ENCODE data around the gene MDM1.

The MDM1 gene

DNA sequence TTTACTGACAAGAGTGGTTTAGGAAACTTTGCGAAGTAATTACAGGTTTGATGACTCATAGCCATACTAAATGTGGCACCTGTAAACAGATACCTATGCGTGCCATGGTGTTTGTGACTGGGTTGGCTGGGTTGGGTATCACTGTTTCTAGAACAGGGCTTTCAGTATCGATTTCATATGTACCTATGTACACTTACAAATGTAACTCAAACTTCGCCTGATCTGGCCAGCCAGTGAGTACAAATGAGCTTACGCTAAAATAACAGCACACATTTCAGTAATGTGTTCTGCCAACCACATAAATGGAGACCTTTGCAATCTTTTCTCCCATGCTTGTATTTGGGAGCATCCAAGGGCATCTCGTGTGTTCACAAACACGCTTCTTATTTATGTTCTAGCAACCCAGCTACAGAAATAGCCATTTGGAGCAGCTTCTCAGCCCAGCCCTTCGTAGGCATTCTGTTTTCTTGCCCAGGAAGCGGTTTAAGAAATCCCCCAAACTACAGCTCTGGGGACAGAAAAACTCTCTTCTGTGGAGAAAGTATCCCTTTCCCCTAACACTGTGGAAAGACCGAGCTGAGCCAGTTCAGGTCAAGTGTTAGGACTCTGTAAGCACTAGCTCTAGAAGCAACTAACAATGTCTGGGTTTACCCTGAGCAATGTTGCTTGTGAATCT is 42.3 kb upstream of the MDM1 start:
- H3K4me3 ChIP-seq (ENCODE audit: low read depth, low read length), result no peak overlapping the region
- TF ChIP-seq, protein P1, sequence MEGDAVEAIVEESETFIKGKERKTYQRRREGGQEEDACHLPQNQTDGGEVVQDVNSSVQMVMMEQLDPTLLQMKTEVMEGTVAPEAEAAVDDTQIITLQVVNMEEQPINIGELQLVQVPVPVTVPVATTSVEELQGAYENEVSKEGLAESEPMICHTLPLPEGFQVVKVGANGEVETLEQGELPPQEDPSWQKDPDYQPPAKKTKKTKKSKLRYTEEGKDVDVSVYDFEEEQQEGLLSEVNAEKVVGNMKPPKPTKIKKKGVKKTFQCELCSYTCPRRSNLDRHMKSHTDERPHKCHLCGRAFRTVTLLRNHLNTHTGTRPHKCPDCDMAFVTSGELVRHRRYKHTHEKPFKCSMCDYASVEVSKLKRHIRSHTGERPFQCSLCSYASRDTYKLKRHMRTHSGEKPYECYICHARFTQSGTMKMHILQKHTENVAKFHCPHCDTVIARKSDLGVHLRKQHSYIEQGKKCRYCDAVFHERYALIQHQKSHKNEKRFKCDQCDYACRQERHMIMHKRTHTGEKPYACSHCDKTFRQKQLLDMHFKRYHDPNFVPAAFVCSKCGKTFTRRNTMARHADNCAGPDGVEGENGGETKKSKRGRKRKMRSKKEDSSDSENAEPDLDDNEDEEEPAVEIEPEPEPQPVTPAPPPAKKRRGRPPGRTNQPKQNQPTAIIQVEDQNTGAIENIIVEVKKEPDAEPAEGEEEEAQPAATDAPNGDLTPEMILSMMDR (IDR thresholded peaks at IDR 0.05; ENCODE audit: low read depth, low read length), result no peak

DNA sequence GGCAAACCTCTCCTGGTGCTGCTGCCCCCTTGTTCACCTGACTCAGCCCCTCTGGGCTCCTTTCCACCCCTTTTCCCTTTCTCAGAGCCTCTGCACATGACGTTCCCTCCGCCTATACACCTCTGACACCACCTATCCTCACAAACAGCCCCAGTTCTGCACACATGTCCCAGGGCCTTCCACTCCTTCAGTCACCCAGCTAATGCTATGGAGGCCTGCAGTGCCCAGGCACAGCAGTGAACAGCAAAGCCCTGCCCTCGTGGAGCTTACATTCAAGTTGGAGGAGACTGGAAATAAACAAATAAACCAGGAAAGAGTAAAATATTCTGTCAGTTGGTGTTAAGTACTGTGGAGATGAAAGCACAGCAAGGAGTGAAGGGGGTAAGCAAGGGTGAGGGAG is 38.5 kb upstream of the MDM1 start:
- TF ChIP-seq, protein P1 (IDR thresholded peaks at IDR 0.05; ENCODE audit: low read depth, low read length), result no peak
- no peak overlapping the region for H3K4me3 ChIP-seq (ENCODE audit: low read depth, low read length)

DNA sequence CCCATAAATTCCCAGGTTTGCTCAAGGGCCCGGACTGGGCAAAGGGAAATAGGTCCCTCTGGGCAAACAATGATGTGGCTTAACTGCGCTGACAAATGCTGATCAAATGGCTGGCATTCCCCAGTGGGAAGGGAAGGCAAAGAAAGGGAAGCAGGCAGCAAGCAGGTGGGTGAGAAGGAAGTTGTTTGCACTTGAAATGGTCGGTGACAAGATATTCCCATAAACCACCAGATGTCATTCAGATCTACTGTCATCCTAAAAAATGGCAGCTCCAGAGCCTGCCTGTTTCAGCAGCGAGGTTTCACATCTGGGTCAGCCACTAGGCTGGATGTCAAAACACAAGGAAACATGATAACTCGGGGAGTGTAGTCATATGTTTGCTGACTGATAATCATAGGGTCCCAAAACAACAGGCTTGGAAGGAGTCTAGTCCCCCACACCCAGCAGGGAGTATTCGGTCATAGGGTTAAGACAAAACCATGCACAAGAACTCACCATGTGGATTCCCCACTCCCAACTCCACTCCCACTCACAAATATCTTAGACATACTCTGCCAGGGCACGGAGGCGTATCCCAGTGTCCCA is 37.9 kb upstream of the MDM1 start:
- TF ChIP-seq, protein P1 (IDR thresholded peaks at IDR 0.05; ENCODE audit: low read depth, low read length), result no peak
- no peak overlapping the region for H3K4me3 ChIP-seq (ENCODE audit: low read depth, low read length)

- no peak overlapping the region for H3K4me3 ChIP-seq (ENCODE audit: low read depth, low read length)
- TF ChIP-seq, protein P1 (IDR thresholded peaks at IDR 0.05; ENCODE audit: low read depth, low read length), result no peak
Observed at GRCh38 chr12:68368327-68368726, 36.2 kb upstream of the MDM1 start.

DNA sequence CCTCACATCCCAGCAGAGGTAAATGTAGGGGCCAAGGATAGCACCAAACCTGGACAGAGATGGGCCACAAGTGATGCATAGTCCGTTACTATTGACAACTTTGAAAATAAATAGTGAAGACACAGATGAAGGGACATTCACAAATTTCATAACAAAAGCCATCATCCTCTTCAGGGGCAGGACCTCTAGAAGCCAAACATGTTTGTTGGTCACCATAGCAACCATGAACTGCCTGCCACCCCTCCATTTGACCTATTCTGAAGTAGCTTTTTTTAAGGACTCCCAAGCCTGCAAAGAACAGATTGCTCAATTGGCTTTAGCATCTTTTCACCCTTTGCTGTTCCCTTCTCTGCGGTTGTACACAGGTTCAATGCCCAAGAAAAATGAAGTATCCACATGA is 35.7 kb upstream of the MDM1 start:
- TF ChIP-seq, protein P1 (IDR thresholded peaks at IDR 0.05; ENCODE audit: low read depth, low read length), result no peak
- H3K4me3 ChIP-seq (ENCODE audit: low read depth, low read length), result no peak overlapping the region

- TF ChIP-seq, protein P1 (IDR thresholded peaks at IDR 0.05; ENCODE audit: low read depth, low read length), result no peak
- no peak overlapping the region for H3K4me3 ChIP-seq (ENCODE audit: low read depth, low read length)
Observed at GRCh38 chr12:68367116-68367515, 35.0 kb upstream of the MDM1 start.

- peak overlapping the region; percentile 57 for H3K4me3 ChIP-seq (ENCODE audit: low read depth, low read length)
- TF ChIP-seq, protein P1 (IDR thresholded peaks at IDR 0.05; ENCODE audit: low read depth, low read length), result no peak
Observed at GRCh38 chr12:68364893-68365725, 32.9 kb upstream of the MDM1 start.

Data from WI38 (cell line).